ENCODE data around the gene SH3RF1.

The SH3RF1 gene

DNA sequence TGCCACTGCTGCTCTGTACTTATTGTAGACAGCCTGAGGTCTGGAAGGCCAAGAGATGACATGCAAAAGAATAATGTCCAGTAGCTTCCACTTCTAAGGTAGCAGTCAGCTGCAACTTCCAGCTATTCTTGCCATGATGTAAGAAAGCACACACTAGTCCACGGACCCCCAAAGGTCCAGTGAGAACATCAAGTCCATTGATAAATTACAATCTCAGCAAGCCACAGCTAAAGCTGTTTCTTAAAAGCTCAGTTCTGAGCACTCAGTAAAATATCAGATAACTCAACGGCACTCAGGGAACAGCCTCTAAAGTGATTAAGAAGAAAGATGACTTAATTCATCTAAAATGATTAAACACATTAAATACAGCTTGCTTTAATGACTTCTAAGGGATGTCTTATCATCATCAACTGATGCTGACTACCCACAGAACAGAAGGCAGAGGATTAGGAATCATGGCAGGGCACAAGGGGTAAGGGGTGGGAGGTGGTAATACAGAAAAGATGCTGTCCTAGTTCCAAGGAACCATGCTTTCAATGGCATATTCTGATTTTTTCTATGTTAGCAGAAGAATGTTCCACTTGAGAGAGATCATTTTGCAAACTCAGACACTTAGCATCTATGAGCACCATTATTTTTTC lies 161.6 kb downstream of the SH3RF1 start:
- TF ChIP-seq, protein P1, sequence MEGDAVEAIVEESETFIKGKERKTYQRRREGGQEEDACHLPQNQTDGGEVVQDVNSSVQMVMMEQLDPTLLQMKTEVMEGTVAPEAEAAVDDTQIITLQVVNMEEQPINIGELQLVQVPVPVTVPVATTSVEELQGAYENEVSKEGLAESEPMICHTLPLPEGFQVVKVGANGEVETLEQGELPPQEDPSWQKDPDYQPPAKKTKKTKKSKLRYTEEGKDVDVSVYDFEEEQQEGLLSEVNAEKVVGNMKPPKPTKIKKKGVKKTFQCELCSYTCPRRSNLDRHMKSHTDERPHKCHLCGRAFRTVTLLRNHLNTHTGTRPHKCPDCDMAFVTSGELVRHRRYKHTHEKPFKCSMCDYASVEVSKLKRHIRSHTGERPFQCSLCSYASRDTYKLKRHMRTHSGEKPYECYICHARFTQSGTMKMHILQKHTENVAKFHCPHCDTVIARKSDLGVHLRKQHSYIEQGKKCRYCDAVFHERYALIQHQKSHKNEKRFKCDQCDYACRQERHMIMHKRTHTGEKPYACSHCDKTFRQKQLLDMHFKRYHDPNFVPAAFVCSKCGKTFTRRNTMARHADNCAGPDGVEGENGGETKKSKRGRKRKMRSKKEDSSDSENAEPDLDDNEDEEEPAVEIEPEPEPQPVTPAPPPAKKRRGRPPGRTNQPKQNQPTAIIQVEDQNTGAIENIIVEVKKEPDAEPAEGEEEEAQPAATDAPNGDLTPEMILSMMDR (IDR thresholded peaks at IDR 0.05; ENCODE audit: borderline replicate concordance, extremely low read depth, low read length, poor library complexity, severe bottlenecking), result no peak
- TF ChIP-seq EZH2 (IDR thresholded peaks at IDR 0.05; ENCODE audit: borderline replicate concordance, low read depth, low read length, severe bottlenecking), result no peak
- no peak overlapping the region for H3K9ac ChIP-seq (ENCODE audit: low read depth, low read length)
- no peak for DNase-seq
- H3K9me3 ChIP-seq (ENCODE audit: insufficient read depth, low read length, severe bottlenecking), result no peaks in the 10 kb centered on the region
- ATAC-seq (ENCODE audit: insufficient read depth, low read depth), result no peak
- H3K27ac ChIP-seq (ENCODE audit: low read length), result no peak overlapping the region
- no peaks in the 10 kb centered on the region for H3K79me2 ChIP-seq (ENCODE audit: insufficient read depth, low read length)
- H4K20me1 ChIP-seq (ENCODE audit: insufficient read depth, low read length), result no peaks in the 10 kb centered on the region
- H3K4me3 ChIP-seq (ENCODE audit: low read depth in 1 of 2, low read length in 2 of 2), result no peak overlapping the region
- H2AFZ ChIP-seq (ENCODE audit: low read depth, low read length), result no peak overlapping the region
- no peak overlapping the region for H3K4me2 ChIP-seq (ENCODE audit: insufficient read depth, low read length)
- no peaks in the 10 kb centered on the region; the same call in 1 of the 2 replicates for H3K36me3 ChIP-seq (ENCODE audit: insufficient read depth, low read length)
- H3K4me1 ChIP-seq (ENCODE audit: insufficient read depth, low read length), result no peaks in the 10 kb centered on the region
- H3K27me3 ChIP-seq (ENCODE audit: insufficient read depth, low read length, poor library complexity), result no peaks in the 10 kb centered on the region

DNA sequence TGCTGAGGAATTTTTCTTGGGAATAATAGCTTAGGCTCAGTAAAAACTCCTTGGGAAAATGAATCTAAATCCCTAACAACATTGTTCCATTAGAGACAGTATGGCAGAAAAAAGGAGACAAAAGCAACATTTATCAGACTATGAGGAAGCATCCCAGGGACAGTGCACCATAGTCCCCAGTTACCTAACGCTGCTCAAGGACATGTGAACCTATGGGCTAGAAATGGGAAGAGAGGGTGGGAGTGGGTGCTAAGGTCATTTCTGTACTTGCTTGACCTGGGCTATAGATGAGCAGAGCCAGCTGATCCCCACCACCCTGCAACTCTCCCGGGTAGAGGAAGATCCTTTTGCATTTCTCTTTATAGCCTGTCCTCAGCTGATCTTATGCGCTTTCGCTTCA lies 162.5 kb downstream of the SH3RF1 start:
- DNase-seq (no peak), ATAC-seq (ENCODE audit: insufficient read depth, low read depth) (no peak)
- Histone ChIP-seq H3K9me3 (ENCODE audit: insufficient read depth, low read length, severe bottlenecking) (no peaks in the 10 kb centered on the region), H3K27me3 (ENCODE audit: insufficient read depth, low read length, poor library complexity) (no peaks in the 10 kb centered on the region), H3K79me2 (ENCODE audit: insufficient read depth, low read length) (no peaks in the 10 kb centered on the region), H3K4me3 (ENCODE audit: low read depth in 1 of 2, low read length in 2 of 2) (no peak overlapping the region), H3K9ac (ENCODE audit: low read depth, low read length) (no peak overlapping the region), H2AFZ (ENCODE audit: low read depth, low read length) (no peak overlapping the region), H3K4me1 (ENCODE audit: insufficient read depth, low read length) (no peaks in the 10 kb centered on the region), H3K4me2 (ENCODE audit: insufficient read depth, low read length) (no peak overlapping the region), H3K27ac (ENCODE audit: low read length) (no peak overlapping the region), H4K20me1 (ENCODE audit: insufficient read depth, low read length) (no peaks in the 10 kb centered on the region), H3K36me3 (ENCODE audit: insufficient read depth, low read length) (no peaks in the 10 kb centered on the region; the same call in 1 of the 2 replicates)
- TF ChIP-seq, protein P1 (IDR thresholded peaks at IDR 0.05; ENCODE audit: borderline replicate concordance, extremely low read depth, low read length, poor library complexity, severe bottlenecking), result no peak
- no peak for TF ChIP-seq EZH2 (IDR thresholded peaks at IDR 0.05; ENCODE audit: borderline replicate concordance, low read depth, low read length, severe bottlenecking)

DNA sequence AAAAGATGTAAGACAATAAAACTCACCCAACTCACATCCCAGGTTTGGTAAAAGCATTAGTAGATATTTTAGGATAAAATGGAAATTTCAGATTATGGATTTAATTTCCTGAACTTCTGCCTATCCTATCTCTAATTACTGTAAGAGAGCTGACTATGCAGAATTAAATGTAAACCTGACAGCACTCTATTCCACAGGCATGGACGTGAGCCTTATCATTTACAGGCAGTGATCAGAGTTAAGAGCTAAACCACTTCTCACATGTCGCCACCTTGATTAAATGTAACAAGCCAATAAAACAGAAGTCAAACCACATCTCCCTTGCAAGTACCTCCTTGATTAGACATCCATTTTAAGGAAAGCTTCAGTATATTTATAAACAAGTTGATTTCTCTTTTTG lies 163.2 kb downstream of the SH3RF1 start:
- no peaks in the 10 kb centered on the region for H3K9me3 ChIP-seq (ENCODE audit: insufficient read depth, low read length, severe bottlenecking)
- no peak for TF ChIP-seq EZH2 (IDR thresholded peaks at IDR 0.05; ENCODE audit: borderline replicate concordance, low read depth, low read length, severe bottlenecking)
- TF ChIP-seq, protein P1 (IDR thresholded peaks at IDR 0.05; ENCODE audit: borderline replicate concordance, extremely low read depth, low read length, poor library complexity, severe bottlenecking), result no peak
- DNase-seq (no peak), ATAC-seq (ENCODE audit: insufficient read depth, low read depth) (no peak)
- H3K27me3 ChIP-seq (ENCODE audit: insufficient read depth, low read length, poor library complexity), result no peaks in the 10 kb centered on the region
- H3K36me3 ChIP-seq (ENCODE audit: insufficient read depth, low read length), result no peaks in the 10 kb centered on the region; the same call in 1 of the 2 replicates
- H3K79me2 ChIP-seq (ENCODE audit: insufficient read depth, low read length), result no peaks in the 10 kb centered on the region
- no peak overlapping the region for H3K4me3 ChIP-seq (ENCODE audit: low read depth in 1 of 2, low read length in 2 of 2)
- no peak overlapping the region for H2AFZ ChIP-seq (ENCODE audit: low read depth, low read length)
- H4K20me1 ChIP-seq (ENCODE audit: insufficient read depth, low read length), result no peaks in the 10 kb centered on the region
- no peak overlapping the region for H3K9ac ChIP-seq (ENCODE audit: low read depth, low read length)
- no peak overlapping the region for H3K4me2 ChIP-seq (ENCODE audit: insufficient read depth, low read length)
- no peaks in the 10 kb centered on the region for H3K4me1 ChIP-seq (ENCODE audit: insufficient read depth, low read length)
- H3K27ac ChIP-seq (ENCODE audit: low read length), result no peak overlapping the region

Measured in DND-41 (cell line).